HEK293 (cell line): Measurements from ENCODE around the gene PACRG.

Experiments
- EGR2 ChIP-seq: fragments of 450-650 bp; formaldehyde crosslinking; IDR thresholded peaks from 2 replicates; pipeline ENCODE4 v1.5.1; 2016; ENCODE audit warnings: low read depth, missing biosample characterization, missing genetic modification characterization
- ZNF121 ChIP-seq: fragments of 450-650 bp; formaldehyde crosslinking; IDR thresholded peaks from 2 replicates; pipeline ENCODE4 v1.5.1; 2016; ENCODE audit warnings: missing biosample characterization, missing genetic modification characterization
- ZNF146 ChIP-seq: fragments of 450-650 bp; formaldehyde crosslinking; IDR thresholded peaks from 2 replicates; pipeline ENCODE4 v1.5.1; 2016; ENCODE audit warnings: missing biosample characterization, missing genetic modification characterization
- ZNF292 ChIP-seq: fragments of 450-650 bp; formaldehyde crosslinking; IDR thresholded peaks from 2 replicates; pipeline ENCODE4 v1.5.1; 2016; ENCODE audit warnings: low read depth, missing biosample characterization, missing genetic modification characterization, borderline replicate concordance
- ZNF311 ChIP-seq: fragments of 450-650 bp; formaldehyde crosslinking; IDR thresholded peaks from 2 replicates; pipeline ENCODE4 v1.5.1; 2017; ENCODE audit warnings: missing biosample characterization, missing genetic modification characterization, borderline replicate concordance
- ZNF341 ChIP-seq: fragments of 450-650 bp; formaldehyde crosslinking; IDR thresholded peaks from 2 replicates; pipeline ENCODE4; 2016; ENCODE audit warnings: low read depth, missing biosample characterization, missing genetic modification characterization
- ZNF76 ChIP-seq: fragments of 450-650 bp; formaldehyde crosslinking; IDR thresholded peaks from 2 replicates; pipeline ENCODE4; 2016; ENCODE audit warnings: low read depth, missing biosample characterization, missing genetic modification characterization, borderline replicate concordance
- ZNF792 ChIP-seq: fragments of 450-650 bp; formaldehyde crosslinking; IDR thresholded peaks from 2 replicates; pipeline ENCODE4 v1.5.1; 2016; ENCODE audit warnings: missing biosample characterization, missing genetic modification characterization
- TF ChIP-seq, protein P1 (sequence below): fragments of 450-650 bp; formaldehyde crosslinking; IDR thresholded peaks from 2 replicates; pipeline ENCODE4 v1.5.1; 2016; ENCODE audit warnings: missing biosample characterization, missing genetic modification characterization
- TF ChIP-seq, protein P2 (sequence below): fragments of 450-650 bp; formaldehyde crosslinking; IDR thresholded peaks from 2 replicates; pipeline ENCODE4 v1.5.1; 2016; ENCODE audit warnings: missing biosample characterization, missing genetic modification characterization

DNA sequence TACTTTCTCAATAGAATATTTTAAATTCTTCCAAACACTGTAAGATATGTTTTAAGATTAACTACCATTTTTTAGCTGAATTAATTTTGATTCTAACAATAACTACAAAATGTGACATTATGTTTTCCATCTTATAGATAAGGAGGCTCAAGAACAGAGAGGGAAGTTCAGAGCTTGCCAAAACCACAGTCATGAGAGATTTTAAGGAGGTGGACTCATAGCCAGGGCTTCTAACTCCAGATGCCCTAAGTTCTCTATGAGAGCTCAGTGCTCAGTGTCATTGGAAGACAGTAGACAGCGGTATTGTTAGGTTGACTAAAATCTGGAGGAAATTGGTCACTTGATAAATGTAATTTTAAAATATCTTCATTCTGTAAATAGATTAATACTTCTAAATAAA lies 144.2 kb downstream of the PACRG start:
- TF ChIP-seq, protein P1, sequence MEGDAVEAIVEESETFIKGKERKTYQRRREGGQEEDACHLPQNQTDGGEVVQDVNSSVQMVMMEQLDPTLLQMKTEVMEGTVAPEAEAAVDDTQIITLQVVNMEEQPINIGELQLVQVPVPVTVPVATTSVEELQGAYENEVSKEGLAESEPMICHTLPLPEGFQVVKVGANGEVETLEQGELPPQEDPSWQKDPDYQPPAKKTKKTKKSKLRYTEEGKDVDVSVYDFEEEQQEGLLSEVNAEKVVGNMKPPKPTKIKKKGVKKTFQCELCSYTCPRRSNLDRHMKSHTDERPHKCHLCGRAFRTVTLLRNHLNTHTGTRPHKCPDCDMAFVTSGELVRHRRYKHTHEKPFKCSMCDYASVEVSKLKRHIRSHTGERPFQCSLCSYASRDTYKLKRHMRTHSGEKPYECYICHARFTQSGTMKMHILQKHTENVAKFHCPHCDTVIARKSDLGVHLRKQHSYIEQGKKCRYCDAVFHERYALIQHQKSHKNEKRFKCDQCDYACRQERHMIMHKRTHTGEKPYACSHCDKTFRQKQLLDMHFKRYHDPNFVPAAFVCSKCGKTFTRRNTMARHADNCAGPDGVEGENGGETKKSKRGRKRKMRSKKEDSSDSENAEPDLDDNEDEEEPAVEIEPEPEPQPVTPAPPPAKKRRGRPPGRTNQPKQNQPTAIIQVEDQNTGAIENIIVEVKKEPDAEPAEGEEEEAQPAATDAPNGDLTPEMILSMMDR (tag by site-specific recombination) = no peak
- no peak for TF ChIP-seq ZNF292
- TF ChIP-seq, protein P2, sequence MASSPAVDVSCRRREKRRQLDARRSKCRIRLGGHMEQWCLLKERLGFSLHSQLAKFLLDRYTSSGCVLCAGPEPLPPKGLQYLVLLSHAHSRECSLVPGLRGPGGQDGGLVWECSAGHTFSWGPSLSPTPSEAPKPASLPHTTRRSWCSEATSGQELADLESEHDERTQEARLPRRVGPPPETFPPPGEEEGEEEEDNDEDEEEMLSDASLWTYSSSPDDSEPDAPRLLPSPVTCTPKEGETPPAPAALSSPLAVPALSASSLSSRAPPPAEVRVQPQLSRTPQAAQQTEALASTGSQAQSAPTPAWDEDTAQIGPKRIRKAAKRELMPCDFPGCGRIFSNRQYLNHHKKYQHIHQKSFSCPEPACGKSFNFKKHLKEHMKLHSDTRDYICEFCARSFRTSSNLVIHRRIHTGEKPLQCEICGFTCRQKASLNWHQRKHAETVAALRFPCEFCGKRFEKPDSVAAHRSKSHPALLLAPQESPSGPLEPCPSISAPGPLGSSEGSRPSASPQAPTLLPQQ = no peak
- TF ChIP-seq EGR2 (tag by site-specific recombination) = no peak
- TF ChIP-seq ZNF341 = no peak
- TF ChIP-seq ZNF121 (tag by site-specific recombination) = no peak
- no peak for TF ChIP-seq ZNF76
- no peak for TF ChIP-seq ZNF146 (tag by site-specific recombination)
- no peak for TF ChIP-seq ZNF792 (tag by site-specific recombination)
- TF ChIP-seq ZNF311 (tag by site-specific recombination) = no peak
